OCI-LY3 (cell line): ENCODE measurements around the gene TBX10.
A peak's percentile ranks its signal among the peaks of the same experiment; 100 is the strongest.

ENCODE experiments used
- H2AFZ ChIP-seq: fragments of 200-600, 300-600 bp; shearing (Covaris generic); 2 replicates; pipeline ENCODE4 v1.6.0; 2014; ENCODE audit warnings: antibody characterized with exemption, low read depth, low read length
- H3K27ac ChIP-seq: fragments of 200-600, 300-600 bp; sonication (generic); 2 replicates; pipeline ENCODE4 v1.5.1; 2014; ENCODE audit warnings: mild to moderate bottlenecking, low read length, moderate library complexity, mixed read lengths
- H3K27me3 ChIP-seq: fragments of 200-600, 300-600 bp; sonication (generic); 2 replicates; pipeline ENCODE4 v1.6.1; 2014; ENCODE audit warnings: low read depth, low read length, mixed read lengths
- H3K36me3 ChIP-seq: fragments of 200-600, 300-600 bp; sonication (generic); replicated peaks from 2 replicates; pipeline ENCODE3; 2014; ENCODE audit warnings: low read depth, low read length, mixed read lengths
- H3K4me1 ChIP-seq: fragments of 300-600, 200-600 bp; sonication (generic); 2 replicates; pipeline ENCODE4 v1.6.1; 2014; ENCODE audit warnings: low read length, mixed read lengths
- H3K4me2 ChIP-seq: fragments of 200-600, 300-600 bp; sonication (generic); 2 replicates; pipeline ENCODE4 v1.6.1; 2014; ENCODE audit warnings: low read length, mixed read lengths
- H3K4me3 ChIP-seq: fragments of 300-600, 200-600 bp; sonication (generic); 2 replicates; pipeline ENCODE4 v1.5.1; 2014; ENCODE audit warnings: antibody characterized with exemption, mild to moderate bottlenecking, low read length, moderate library complexity
- H3K79me2 ChIP-seq: fragments of 300-600, 200-600 bp; shearing (Covaris generic); 2 replicates; pipeline ENCODE4 v1.6.1; 2014; ENCODE audit warnings: mild to moderate bottlenecking, low read length, mixed read lengths
- H3K9ac ChIP-seq: fragments of 300-600, 200-600 bp; shearing (Covaris generic); 2 replicates; pipeline ENCODE4 v1.6.0; 2014; ENCODE audit warnings: mild to moderate bottlenecking, low read length, moderate library complexity
- H3K9me3 ChIP-seq: fragments of 200-600, 300-600 bp; shearing (Covaris generic); 2 replicates; pipeline ENCODE4 v1.6.1; 2014; ENCODE audit warnings: low read length, mixed read lengths; ENCODE audit not compliant: insufficient read depth
- H4K20me1 ChIP-seq: fragments of 200-600, 300-600 bp; sonication (generic); 2 replicates; pipeline ENCODE4 v1.6.1; 2016; ENCODE audit warnings: low read length, mixed read lengths; ENCODE audit not compliant: insufficient read depth
- CTCF ChIP-seq: fragments of 200-600, 300-600 bp; sonication (generic); IDR thresholded peaks from 2 replicates; pipeline ENCODE4 v1.5.1; 2014; ENCODE audit warnings: antibody characterized with exemption, low read length, low read depth
- EZH2phosphoT487 ChIP-seq: fragments of 200-600 bp; shearing (Covaris generic); IDR thresholded peaks from 2 replicates; pipeline ENCODE4 v1.6.1; 2018; ENCODE audit warnings: antibody characterized with exemption, mixed run types, low read depth

TBX10 gene

GRCh38 chr11:67649634-67650510, 10.3 kb upstream of the TBX10 start:
- Histone ChIP-seq H3K4me2 (peak overlapping the region; percentile 78), H3K9me3 (no peaks in the 10 kb centered on the region; the same call in 1 of the 2 replicates), H2AFZ (peak overlapping the region; percentile 69), H3K79me2 (no peaks in the 10 kb centered on the region), H3K9ac (peak overlapping the region; percentile 56), H3K27ac (peak overlapping the region; percentile 4), H4K20me1 (no peaks in the 10 kb centered on the region), H3K4me3 (peak overlapping the region; percentile 73), H3K27me3 (peaks cover 16% of the 10 kb centered on the region), H3K4me1 (peaks cover 49% of the 10 kb centered on the region), H3K36me3 (no peaks in the 10 kb centered on the region)
- no peak for TF ChIP-seq EZH2phosphoT487
- no peak for TF ChIP-seq CTCF

- Histone ChIP-seq H3K36me3 (no peaks in the 10 kb centered on the region), H3K4me1 (peaks cover 49% of the 10 kb centered on the region), H3K9ac (no peak overlapping the region), H3K4me2 (peak overlapping the region; percentile 78), H4K20me1 (no peaks in the 10 kb centered on the region), H3K27me3 (peaks cover 16% of the 10 kb centered on the region), H2AFZ (peak overlapping the region; percentile 10; the same call in 1 of the 2 replicates), H3K4me3 (no peak overlapping the region; the same call in 1 of the 2 replicates), H3K27ac (peak overlapping the region; percentile 31), H3K79me2 (no peaks in the 10 kb centered on the region), H3K9me3 (no peaks in the 10 kb centered on the region)
- no peak for TF ChIP-seq CTCF
Observed at GRCh38 chr11:67648796-67649613, 9.4 kb upstream of the TBX10 start.

- H2AFZ ChIP-seq: peak overlapping the region; percentile 10; the same call in 1 of the 2 replicates
- peak overlapping the region; percentile 31 for H3K27ac ChIP-seq
- peaks cover 49% of the 10 kb centered on the region for H3K4me1 ChIP-seq
- peak overlapping the region; percentile 78 for H3K4me2 ChIP-seq
- no peaks in the 10 kb centered on the region for H3K79me2 ChIP-seq
- H3K9ac ChIP-seq: no peak overlapping the region
- H3K4me3 ChIP-seq: no peak overlapping the region
- H3K36me3 ChIP-seq: no peaks in the 10 kb centered on the region
- H3K27me3 ChIP-seq: peaks cover 16% of the 10 kb centered on the region
- no peaks in the 10 kb centered on the region for H4K20me1 ChIP-seq
- TF ChIP-seq EZH2phosphoT487 (no peak), CTCF (peak; percentile 93)
- no peaks in the 10 kb centered on the region for H3K9me3 ChIP-seq
Observed at GRCh38 chr11:67648140-67648795, 8.7 kb upstream of the TBX10 start.

GRCh38 chr11:67647471-67647870, 7.9 kb upstream of the TBX10 start:
- Histone ChIP-seq H3K9me3 (no peaks in the 10 kb centered on the region), H3K4me3 (no peak overlapping the region), H3K27ac (no peak overlapping the region), H4K20me1 (no peaks in the 10 kb centered on the region), H2AFZ (no peak overlapping the region), H3K79me2 (no peaks in the 10 kb centered on the region), H3K27me3 (peaks cover 15% of the 10 kb centered on the region), H3K36me3 (no peaks in the 10 kb centered on the region), H3K4me1 (peaks cover 49% of the 10 kb centered on the region), H3K9ac (no peak overlapping the region), H3K4me2 (peak overlapping the region; percentile 78)
- TF ChIP-seq CTCF: no peak
